Large intestine (tissue), 3 donors: ENCODE measurements around the gene KCND2. TPM values are rescaled to one million over a fixed set of nuclear protein-coding genes. Genes with fewer than 3 reads are reported as not detected.

ENCODE experiments used
- DNase-seq, 2 donors: peaks; one replicate each; pipeline versions ENCODE4 v3.0.0 to v3.0.0-alpha.2; 2013
- H3K27ac ChIP-seq: one replicate; pipeline ENCODE4 v1.5.1; 2013; ENCODE audit warnings: low read length
- H3K27me3 ChIP-seq: 2 replicates; pipeline ENCODE4 v1.6.1; 2013; ENCODE audit warnings: low read length; ENCODE audit not compliant: control insufficient read depth, insufficient read depth
- H3K36me3 ChIP-seq: 2 replicates; pipeline ENCODE4 v1.6.1; 2013; ENCODE audit warnings: low read length; ENCODE audit not compliant: control insufficient read depth, insufficient read depth
- H3K4me1 ChIP-seq: one replicate; pipeline ENCODE4 v1.6.1; 2013; ENCODE audit warnings: low read length; ENCODE audit not compliant: control insufficient read depth, insufficient read depth
- H3K4me3 ChIP-seq: one replicate; pipeline ENCODE4 v1.5.1; 2013; ENCODE audit warnings: low read length
- H3K9me3 ChIP-seq: one replicate; pipeline ENCODE4 v1.6.1; 2013; ENCODE audit warnings: mild to moderate bottlenecking, low read depth, low read length, moderate library complexity; ENCODE audit not compliant: control insufficient read depth
- WGBS: methylation state at CpG from one replicate; pipeline ENCODE4 v1.1.5; 2013; ENCODE audit warnings: low lambda C conversion rate; ENCODE audit not compliant: insufficient coverage; 5-methylcytosine and 5-hydroxymethylcytosine counted together
- polyA plus RNA-seq: library from polyadenylated mRNA; unstranded; fragments of 120-200 nt; gene quantifications from one replicate; pipeline ENCODE4 v1.2.1, GENCODE V29; 2013

Gene KCND2
- polyA plus RNA-seq, 1 donor = 2.5 TPM

DNA sequence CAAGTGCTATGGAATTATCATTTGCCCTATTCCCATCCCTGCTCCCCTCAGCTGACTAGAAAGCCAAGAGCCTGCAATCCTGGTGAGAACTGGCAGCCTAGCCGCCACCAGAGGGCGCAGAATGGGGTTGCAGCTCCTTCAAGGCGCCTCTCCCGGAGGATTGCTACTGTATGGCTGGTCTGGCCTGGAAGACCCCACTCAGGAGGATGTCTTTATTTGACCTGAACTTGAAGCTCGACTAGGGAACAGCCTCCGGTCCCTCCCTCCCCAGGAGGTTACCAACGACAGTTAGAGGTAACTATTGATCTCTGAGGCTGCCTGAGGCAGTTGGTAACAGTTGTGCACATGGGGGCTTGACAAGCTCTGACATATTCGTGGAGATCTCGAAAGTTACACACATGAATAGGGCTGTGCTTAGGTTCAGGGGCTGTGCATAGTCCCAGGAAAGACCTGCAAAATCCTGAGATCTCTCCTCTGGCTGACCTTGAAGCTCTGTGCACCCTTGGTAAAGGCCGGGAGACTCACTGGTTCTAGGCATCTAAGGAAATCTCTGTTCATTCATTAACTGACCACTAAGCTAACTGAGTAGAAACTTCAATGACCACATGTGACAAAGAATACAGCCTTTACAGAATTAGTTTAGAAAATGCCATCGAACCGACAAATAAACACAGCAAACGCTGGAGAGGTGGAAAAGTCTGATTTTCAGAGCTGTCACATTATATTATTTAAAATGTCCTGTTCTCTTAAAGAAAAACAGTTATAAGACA, 519.3 kb downstream of the KCND2 start:
- Histone ChIP-seq H3K4me3 (no peak overlapping the region), H3K9me3 (peaks cover 2% of the 10 kb centered on the region), H3K4me1 (no peaks in the 10 kb centered on the region), H3K27me3 (no peaks in the 10 kb centered on the region), H3K36me3 (peaks cover 17% of the 10 kb centered on the region), H3K27ac (no peak overlapping the region)
- 88% methylated on average over 5 of the region's 13 CpGs for WGBS
- DNase-seq = peak; percentile 63 to 69

DNA sequence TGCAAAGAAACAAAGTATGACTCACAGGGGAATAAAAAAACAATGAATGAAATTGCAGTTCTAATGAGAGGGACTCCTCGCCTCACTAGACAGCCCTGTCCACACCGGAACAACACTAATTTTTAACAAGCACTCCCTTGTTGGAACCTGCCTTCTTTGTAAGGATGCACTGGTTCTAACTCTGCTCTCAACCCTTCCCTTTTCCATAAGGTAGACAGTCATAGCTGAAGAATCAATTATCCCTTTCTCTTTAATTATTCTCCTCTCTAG, 519.8 kb downstream of the KCND2 start:
- 93% methylated on average over 2 of the region's 2 CpGs for WGBS

DNA sequence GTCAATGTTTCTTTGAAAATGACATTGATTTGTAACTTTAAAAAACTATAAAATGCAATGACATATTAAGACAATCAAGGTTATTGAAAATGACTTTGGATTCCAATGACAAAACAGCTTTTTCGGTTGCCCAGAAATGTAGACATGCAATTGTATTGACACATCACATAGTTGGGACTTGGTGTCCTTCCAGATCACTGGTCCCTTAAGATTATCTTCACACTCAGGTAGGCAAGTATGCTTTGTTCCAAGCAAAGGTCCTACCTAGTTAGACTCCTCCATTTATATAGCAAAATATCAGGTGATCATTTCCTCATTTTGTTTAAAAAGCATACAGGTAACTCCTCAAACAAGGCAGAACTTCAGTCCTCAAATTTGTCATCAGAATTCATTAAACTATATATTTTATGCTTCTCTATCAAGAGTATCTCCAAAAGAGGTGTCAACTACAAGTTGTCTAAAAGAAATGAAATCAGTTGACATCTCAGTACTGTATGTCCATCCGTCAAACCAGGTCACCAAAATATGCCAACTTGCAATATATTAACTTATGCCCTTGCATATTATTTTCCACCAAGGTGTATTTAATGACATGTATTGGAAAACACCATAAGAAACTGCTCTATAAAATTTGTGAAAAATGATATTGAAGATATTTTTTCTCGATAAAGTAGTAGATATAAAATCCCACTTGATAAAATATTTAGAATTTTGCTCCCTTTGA, 520.4 kb downstream of the KCND2 start:
- 81% methylated on average over 3 of the region's 3 CpGs for WGBS
- Histone ChIP-seq H3K27me3 (no peaks in the 10 kb centered on the region), H3K27ac (no peak overlapping the region), H3K4me1 (no peaks in the 10 kb centered on the region), H3K9me3 (peaks cover 2% of the 10 kb centered on the region), H3K36me3 (peaks cover 22% of the 10 kb centered on the region), H3K4me3 (no peak overlapping the region)
- no peak for DNase-seq

More for the DNA sequence above, 519.8 kb downstream of the KCND2 start:
- H3K27me3 ChIP-seq = no peaks in the 10 kb centered on the region
- H3K4me1 ChIP-seq = no peaks in the 10 kb centered on the region
- H3K36me3 ChIP-seq = peaks cover 22% of the 10 kb centered on the region
- DNase-seq = no peak
- no peak overlapping the region for H3K4me3 ChIP-seq
- no peak overlapping the region for H3K27ac ChIP-seq
- H3K9me3 ChIP-seq = peaks cover 2% of the 10 kb centered on the region

- Histone ChIP-seq H3K27me3 (no peaks in the 10 kb centered on the region), H3K4me3 (no peak overlapping the region), H3K27ac (no peak overlapping the region), H3K9me3 (peaks cover 2% of the 10 kb centered on the region), H3K4me1 (no peaks in the 10 kb centered on the region), H3K36me3 (peaks cover 21% of the 10 kb centered on the region)
- WGBS = no CpG with 5 or more reads among the region's 4 CpGs
- DNase-seq = no peak
These were observed 521.2 kb downstream of the KCND2 start for GRCh38 chr7:120794106-120794729.

- Histone ChIP-seq H3K27me3 (no peaks in the 10 kb centered on the region), H3K27ac (no peak overlapping the region), H3K9me3 (peaks cover 2% of the 10 kb centered on the region), H3K4me1 (no peaks in the 10 kb centered on the region), H3K4me3 (no peak overlapping the region), H3K36me3 (peaks cover 18% of the 10 kb centered on the region)
- DNase-seq = no peak
- no CpG with 5 or more reads among the region's 7 CpGs for WGBS
These were observed 524.2 kb downstream of the KCND2 start for GRCh38 chr7:120797026-120797645.

GRCh38 chr7:120799147-120799546, 526.2 kb downstream of the KCND2 start:
- no peaks in the 10 kb centered on the region for H3K27me3 ChIP-seq
- no peak for DNase-seq
- no CpG with 5 or more reads among the region's 1 CpG for WGBS
- peaks cover 2% of the 10 kb centered on the region for H3K9me3 ChIP-seq
- no peaks in the 10 kb centered on the region for H3K4me1 ChIP-seq
- no peak overlapping the region for H3K27ac ChIP-seq
- H3K36me3 ChIP-seq = peaks cover 20% of the 10 kb centered on the region
- no peak overlapping the region for H3K4me3 ChIP-seq
